H1 (cell line): Measurements from ENCODE around the gene DOK6. TPM values are rescaled to one million over a fixed set of nuclear protein-coding genes. Genes with fewer than 3 reads are reported as not detected.

ENCODE experiments used
- CTCF ChIA-PET: fragments of 300-600 bp; sonication (Branson Sonifier 250); formaldehyde crosslinking; loops from one replicate; lab custom pipeline; 2021; ENCODE audit not compliant: partially characterized antibody; lab: Charles Lee
- POLR2A ChIA-PET: fragments of 300-600 bp; sonication (Branson Sonifier 250); formaldehyde crosslinking; loops from one replicate; lab custom pipeline; 2021; ENCODE audit warnings: inconsistent platforms; ENCODE audit not compliant: partially characterized antibody; lab: Charles Lee
- DNase-seq, 2 experiments: peaks; one replicate each; pipeline versions ENCODE4 v3.0.0 to v3.0.0-alpha.2; 2010 to 2022; ENCODE audit warnings: low spot score in 2 of 2, low read depth in 1 of 2, mixed read lengths in 1 of 2
- FAIRE-seq: peaks from 2 replicates; lab custom pipeline; 2011; peaks lifted over from hg19 to GRCh38; lab: Jason Lieb, UNC
- H2AFZ ChIP-seq: 2 replicates; pipeline ENCODE4 v1.8.1; 2012; ENCODE audit warnings: low read length, inconsistent platforms
- H2AK5ac ChIP-seq: 2 replicates; pipeline ENCODE4 v1.6.1; 2013; ENCODE audit warnings: low read depth, low read length
- H2BK120ac ChIP-seq: replicated peaks from 2 replicates; pipeline ENCODE3; 2013; ENCODE audit warnings: low read depth, low read length, inconsistent platforms
- H2BK12ac ChIP-seq: 2 replicates; pipeline ENCODE4 v1.6.1; 2013; ENCODE audit warnings: low read depth, low read length
- H2BK15ac ChIP-seq: 2 replicates; pipeline ENCODE4 v1.6.1; 2013; ENCODE audit warnings: low read length
- H2BK20ac ChIP-seq: 2 replicates; pipeline ENCODE4 v1.6.1; 2013; ENCODE audit warnings: low read length
- H2BK5ac ChIP-seq: 2 replicates; pipeline ENCODE4 v1.6.1; 2013; ENCODE audit warnings: low read depth, low read length
- H3K14ac ChIP-seq: 2 replicates; pipeline ENCODE4 v1.6.1; 2013; ENCODE audit warnings: inconsistent platforms; ENCODE audit not compliant: insufficient read length
- H3K18ac ChIP-seq: 2 replicates; pipeline ENCODE4 v1.6.1; 2013; ENCODE audit warnings: low read length; ENCODE audit errors: extremely low read depth
- H3K23ac ChIP-seq: 2 replicates; pipeline ENCODE4 v1.6.1; 2013; ENCODE audit warnings: inconsistent platforms; ENCODE audit not compliant: insufficient read length
- H3K23me2 ChIP-seq: 2 replicates; pipeline ENCODE4 v1.6.1; 2013; ENCODE audit warnings: low read depth, low read length
- H3K27ac ChIP-seq: 2 replicates; pipeline ENCODE4 v1.6.1; 2011; ENCODE audit warnings: low read depth, low read length, inconsistent platforms
- H3K27me3 ChIP-seq, 4 experiments: replicated peaks in 1 of 4; 1 replicate in 1 of 4; 2 replicates in 3 of 4; pipeline versions ENCODE4 v1.6.1 to v1.8.1; 2011 to 2013; ENCODE audit warnings: low read length in 3 of 4, mild to moderate bottlenecking in 3 of 4, inconsistent platforms in 2 of 4, mixed read lengths in 2 of 4, moderate library complexity in 1 of 4; ENCODE audit not compliant: control insufficient read depth in 3 of 4, insufficient read depth in 3 of 4; ENCODE audit errors: extremely low read depth in 1 of 4
- H3K36me3 ChIP-seq, 4 experiments: 2 replicates each; pipeline versions ENCODE4 v1.6.1 to v1.8.1; 2011 to 2013; ENCODE audit warnings: mild to moderate bottlenecking in 4 of 4, low read length in 3 of 4, moderate library complexity in 2 of 4, control low read depth in 1 of 4, inconsistent platforms in 1 of 4; ENCODE audit not compliant: insufficient read depth in 4 of 4, control insufficient read depth in 2 of 4
- H3K4ac ChIP-seq: replicated peaks from 2 replicates; pipeline ENCODE3; 2013; ENCODE audit warnings: low read length, low read depth, mixed read lengths, inconsistent platforms; ENCODE audit not compliant: insufficient read length
- H3K4me1 ChIP-seq, 4 experiments: replicated peaks in 1 of 4; 1 replicate in 1 of 4; 2 replicates in 3 of 4; pipeline versions ENCODE4 v1.6.1 to v1.8.1; 2011 to 2013; ENCODE audit warnings: low read length in 3 of 4, inconsistent platforms in 2 of 4, mixed read lengths in 1 of 4; ENCODE audit not compliant: insufficient read depth in 4 of 4, control insufficient read depth in 3 of 4
- H3K4me2 ChIP-seq, 2 experiments: 2 replicates each; pipeline versions ENCODE4 v1.6.1 to v1.8.1; 2011 to 2013; ENCODE audit warnings: low read depth in 2 of 2, low read length in 2 of 2, control low read depth in 1 of 2, inconsistent platforms in 1 of 2, mild to moderate bottlenecking in 1 of 2; ENCODE audit not compliant: insufficient read depth in 1 of 2
- H3K4me3 ChIP-seq, 4 experiments: fragments of 200-600, 300-600 bp in 1 of 4; sonication (generic), shearing (Covaris generic), sonication (Bioruptor Twin) in 1 of 4; 2 replicates each; pipeline versions ENCODE4 v1.5.1 to v1.8.1; 2011 to 2016; ENCODE audit warnings: low read length in 4 of 4, low read depth in 3 of 4, control low read depth in 2 of 4, inconsistent platforms in 2 of 4, mild to moderate bottlenecking in 2 of 4, mixed read lengths in 1 of 4, moderate library complexity in 1 of 4; ENCODE audit not compliant: insufficient read depth in 2 of 4; ENCODE audit errors: extremely low read depth in 1 of 4
- H3K56ac ChIP-seq: replicated peaks from 2 replicates; pipeline ENCODE3; 2013; ENCODE audit warnings: low read depth, mild to moderate bottlenecking, mixed read lengths, low read length, inconsistent platforms; ENCODE audit not compliant: insufficient read length
- H3K79me1 ChIP-seq: 2 replicates; pipeline ENCODE4 v1.6.1; 2013; ENCODE audit warnings: low read depth, low read length, control low read depth
- H3K79me2 ChIP-seq, 2 experiments: 2 replicates each; pipeline versions ENCODE4 v1.6.1 to v1.8.1; 2012 to 2013; ENCODE audit warnings: low read length in 2 of 2, mild to moderate bottlenecking in 2 of 2, inconsistent platforms in 1 of 2; ENCODE audit not compliant: insufficient read depth in 2 of 2, control insufficient read depth in 1 of 2
- H3K9ac ChIP-seq, 4 experiments: replicated peaks in 1 of 4; 1 replicate in 1 of 4; 2 replicates in 3 of 4; pipeline versions ENCODE4 v1.6.1 to v1.8.1; 2011 to 2013; ENCODE audit warnings: low read depth in 3 of 4, low read length in 3 of 4, control low read depth in 2 of 4, mild to moderate bottlenecking in 2 of 4, moderate library complexity in 2 of 4, inconsistent platforms in 1 of 4; ENCODE audit errors: extremely low read depth in 1 of 4
- H3K9me3 ChIP-seq, 2 experiments: 2 replicates each; pipeline versions ENCODE4 v1.6.1 to v1.8.1; 2012 to 2013; ENCODE audit warnings: mild to moderate bottlenecking in 2 of 2, moderate library complexity in 2 of 2, control low read depth in 1 of 2, inconsistent platforms in 1 of 2, low read depth in 1 of 2, low read length in 1 of 2, mixed read lengths in 1 of 2; ENCODE audit not compliant: insufficient read depth in 2 of 2
- H4K20me1 ChIP-seq, 2 experiments: replicated peaks in 1 of 2; 2 replicates each; pipeline versions ENCODE3 to v1.8.1; 2011 to 2013; ENCODE audit warnings: inconsistent platforms in 2 of 2, low read length in 2 of 2, mild to moderate bottlenecking in 1 of 2; ENCODE audit not compliant: insufficient read depth in 2 of 2, control insufficient read depth in 1 of 2
- H4K5ac ChIP-seq: 2 replicates; pipeline ENCODE4 v1.6.1; 2013; ENCODE audit warnings: low read length, low read depth, mixed read lengths, inconsistent platforms; ENCODE audit not compliant: insufficient read length
- H4K8ac ChIP-seq: 2 replicates; pipeline ENCODE4 v1.8.0; 2013; ENCODE audit warnings: mild to moderate bottlenecking, moderate library complexity, low read length, inconsistent platforms; ENCODE audit not compliant: insufficient read depth; ENCODE audit errors: extremely low read depth
- H4K91ac ChIP-seq: replicated peaks from 2 replicates; pipeline ENCODE3; 2013; ENCODE audit warnings: low read length, mixed read lengths, inconsistent platforms; ENCODE audit not compliant: insufficient read length
- GTF2F1 ChIP-seq: IDR thresholded peaks from 2 replicates; pipeline ENCODE4 v1.6.1; 2012; ENCODE audit warnings: low read depth, low read length, improper control_type of control experiment, borderline replicate concordance
- NANOG ChIP-seq: IDR thresholded peaks from 2 replicates; pipeline ENCODE4 v1.6.1; 2011; ENCODE audit warnings: low read length, low read depth, mild to moderate bottlenecking, inconsistent platforms; ENCODE audit not compliant: insufficient read depth, poor library complexity, severe bottlenecking
- NRF1 ChIP-seq: IDR thresholded peaks from 2 replicates; pipeline ENCODE4 v1.6.1; 2011; ENCODE audit warnings: mild to moderate bottlenecking, low read depth, low read length, improper control_type of control experiment
- RNF2 ChIP-seq: fragments of 200-900, 300-1000 bp; sonication (generic); IDR thresholded peaks from 2 replicates; pipeline ENCODE4 v1.7.1; 2016; ENCODE audit warnings: borderline replicate concordance, low read depth, mild to moderate bottlenecking, antibody characterized with exemption, low read length; ENCODE audit not compliant: poor library complexity, severe bottlenecking; ENCODE audit errors: missing control alignments
- SAP30 ChIP-seq: fragments of 300-600 bp; sonication (generic); IDR thresholded peaks from 2 replicates; pipeline ENCODE4 v1.7.1; 2012; ENCODE audit warnings: low read length, moderate library complexity, mild to moderate bottlenecking, inconsistent platforms; ENCODE audit not compliant: insufficient read depth, insufficient replicate concordance
- SIX5 ChIP-seq: IDR thresholded peaks from 2 replicates; pipeline ENCODE4 v1.6.1; 2011; ENCODE audit warnings: mild to moderate bottlenecking, low read depth, low read length
- TAF1 ChIP-seq: IDR thresholded peaks from 2 replicates; pipeline ENCODE4 v1.6.1; 2011; ENCODE audit warnings: mild to moderate bottlenecking, low read depth, low read length
- polyA plus RNA-seq, 7 experiments: library from polyadenylated mRNA; depleted of rRNA in 3 of 7; stranded (reverse) in 5 of 7; unstranded in 2 of 7; fragments of >200 nt in 5 of 7; fragments of 200-250 nt in 2 of 7; gene quantifications; 1 replicate in 5 of 7; 2 replicates in 1 of 7; 4 replicates in 1 of 7; pipeline versions ENCODE4 v1.2.1 to v1.2.3, GENCODE V29; 2011 to 2013; ENCODE audit warnings: missing spikeins in 2 of 7, mixed read lengths in 2 of 7
- total RNA-seq: library from RNA; stranded (reverse); fragmentation: NEBNext Ultra II Directional; extraction: Animal tissue kit (Norgen Biotek cat#: 25700); gene quantifications from 2 replicates; pipeline ENCODE4 v1.2.1, GENCODE V29; 2021
- TF ChIP-seq, protein P1 (sequence below), 3 experiments: IDR thresholded peaks; 1 replicate in 2 of 3; 2 replicates in 1 of 3; pipeline versions ENCODE4 v1.5.1 to v1.6.1; 2011; ENCODE audit warnings: low read length in 3 of 3, mild to moderate bottlenecking in 3 of 3, inconsistent platforms in 2 of 3, low read depth in 1 of 3, moderate library complexity in 1 of 3; ENCODE audit not compliant: insufficient read depth in 1 of 3; ENCODE audit errors: control extremely low read depth in 1 of 3
- TF ChIP-seq, protein P2 (sequence below): IDR thresholded peaks from 2 replicates; pipeline ENCODE4 v1.6.1; 2011; ENCODE audit warnings: low read depth, mild to moderate bottlenecking, low read length; ENCODE audit not compliant: insufficient read depth
- TF ChIP-seq, protein P3 (sequence below): IDR thresholded peaks from 2 replicates; pipeline ENCODE4 v1.6.1; 2011; ENCODE audit warnings: low read length, improper control_type of control experiment

DOK6 gene
- total and polyA plus RNA-seq, 2 of the 8 experiments (the other 6 are each of a cell fraction or from before 2014, with no cell fraction given) = 0.33 to 0.50 TPM

DNA sequence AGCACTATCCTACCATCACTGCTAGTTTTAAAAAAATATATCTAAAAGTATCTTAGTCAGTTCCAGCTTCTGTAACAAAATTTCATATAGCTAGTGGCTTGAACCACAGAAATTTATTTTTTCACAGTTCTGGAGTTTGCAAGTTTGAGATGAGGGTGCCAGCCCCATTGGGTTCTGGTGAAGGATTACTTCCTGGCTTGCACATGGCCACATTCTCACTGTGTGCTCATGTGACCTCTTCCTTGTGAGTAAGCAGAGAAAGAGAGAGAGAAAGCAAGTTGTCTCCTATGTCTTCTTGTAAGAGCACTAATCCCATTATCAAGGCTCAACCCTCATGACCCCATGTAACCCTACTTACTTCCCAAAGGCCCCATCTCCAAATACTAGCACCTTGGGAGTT lies 158.9 kb downstream of the DOK6 start:
- no peak overlapping the region for H3K4me3 ChIP-seq
- DNase-seq (no peak), FAIRE-seq (no peak)
- no peak overlapping the region for H4K5ac ChIP-seq
- no peak overlapping the region for H3K4ac ChIP-seq
- H2BK20ac ChIP-seq = no peak overlapping the region
- H3K23me2 ChIP-seq = no peaks in the 10 kb centered on the region
- no peaks in the 10 kb centered on the region for H3K79me1 ChIP-seq
- no peak overlapping the region for H2BK15ac ChIP-seq
- POLR2A ChIA-PET = no interaction called here
- H2BK5ac ChIP-seq = no peak overlapping the region
- no peaks in the 10 kb centered on the region for H3K36me3 ChIP-seq
- no peak overlapping the region for H3K4me2 ChIP-seq
- no peak overlapping the region for H3K14ac ChIP-seq
- no peaks in the 10 kb centered on the region; a peak in 1 of 4 replicates for H3K9me3 ChIP-seq
- H2BK12ac ChIP-seq = no peak overlapping the region
- no peak overlapping the region for H2BK120ac ChIP-seq
- H3K79me2 ChIP-seq = no peaks in the 10 kb centered on the region
- H3K23ac ChIP-seq = no peak overlapping the region
- no peak overlapping the region for H4K8ac ChIP-seq
- H2AK5ac ChIP-seq = no peak overlapping the region
- no peak overlapping the region for H4K91ac ChIP-seq
- no peak overlapping the region for H2AFZ ChIP-seq
- no peaks in the 10 kb centered on the region for H3K27me3 ChIP-seq
- no peak overlapping the region; a peak in 1 of 7 replicates for H3K9ac ChIP-seq
- H4K20me1 ChIP-seq = no peaks in the 10 kb centered on the region
- CTCF ChIA-PET = no interaction called here
- no peak overlapping the region for H3K18ac ChIP-seq
- H3K27ac ChIP-seq = no peak overlapping the region
- H3K56ac ChIP-seq = no peak overlapping the region
- no peaks in the 10 kb centered on the region; a peak in 1 of 7 replicates for H3K4me1 ChIP-seq
- no peak for TF ChIP-seq NRF1
- no peak for TF ChIP-seq GTF2F1
- TF ChIP-seq, protein P1, sequence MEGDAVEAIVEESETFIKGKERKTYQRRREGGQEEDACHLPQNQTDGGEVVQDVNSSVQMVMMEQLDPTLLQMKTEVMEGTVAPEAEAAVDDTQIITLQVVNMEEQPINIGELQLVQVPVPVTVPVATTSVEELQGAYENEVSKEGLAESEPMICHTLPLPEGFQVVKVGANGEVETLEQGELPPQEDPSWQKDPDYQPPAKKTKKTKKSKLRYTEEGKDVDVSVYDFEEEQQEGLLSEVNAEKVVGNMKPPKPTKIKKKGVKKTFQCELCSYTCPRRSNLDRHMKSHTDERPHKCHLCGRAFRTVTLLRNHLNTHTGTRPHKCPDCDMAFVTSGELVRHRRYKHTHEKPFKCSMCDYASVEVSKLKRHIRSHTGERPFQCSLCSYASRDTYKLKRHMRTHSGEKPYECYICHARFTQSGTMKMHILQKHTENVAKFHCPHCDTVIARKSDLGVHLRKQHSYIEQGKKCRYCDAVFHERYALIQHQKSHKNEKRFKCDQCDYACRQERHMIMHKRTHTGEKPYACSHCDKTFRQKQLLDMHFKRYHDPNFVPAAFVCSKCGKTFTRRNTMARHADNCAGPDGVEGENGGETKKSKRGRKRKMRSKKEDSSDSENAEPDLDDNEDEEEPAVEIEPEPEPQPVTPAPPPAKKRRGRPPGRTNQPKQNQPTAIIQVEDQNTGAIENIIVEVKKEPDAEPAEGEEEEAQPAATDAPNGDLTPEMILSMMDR (IDR thresholded peaks at IDR 0.05; ENCODE audit: control extremely low read depth in 1 of 3, insufficient read depth in 1 of 3, low read depth in 1 of 3, low read length in 3 of 3) = no peak
- TF ChIP-seq TAF1 = no peak
- TF ChIP-seq, protein P2, sequence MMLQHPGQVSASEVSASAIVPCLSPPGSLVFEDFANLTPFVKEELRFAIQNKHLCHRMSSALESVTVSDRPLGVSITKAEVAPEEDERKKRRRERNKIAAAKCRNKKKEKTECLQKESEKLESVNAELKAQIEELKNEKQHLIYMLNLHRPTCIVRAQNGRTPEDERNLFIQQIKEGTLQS = no peak
- TF ChIP-seq SIX5 = no peak
- TF ChIP-seq, protein P3, sequence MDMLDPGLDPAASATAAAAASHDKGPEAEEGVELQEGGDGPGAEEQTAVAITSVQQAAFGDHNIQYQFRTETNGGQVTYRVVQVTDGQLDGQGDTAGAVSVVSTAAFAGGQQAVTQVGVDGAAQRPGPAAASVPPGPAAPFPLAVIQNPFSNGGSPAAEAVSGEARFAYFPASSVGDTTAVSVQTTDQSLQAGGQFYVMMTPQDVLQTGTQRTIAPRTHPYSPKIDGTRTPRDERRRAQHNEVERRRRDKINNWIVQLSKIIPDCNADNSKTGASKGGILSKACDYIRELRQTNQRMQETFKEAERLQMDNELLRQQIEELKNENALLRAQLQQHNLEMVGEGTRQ = no peak
- TF ChIP-seq RNF2 = no peak
- no peak for TF ChIP-seq SAP30
- no peak for TF ChIP-seq NANOG
